GM12891 (cell line): ENCODE results near the gene ZBTB16.

ENCODE experiments used
- POLR2A ChIP-seq: IDR thresholded peaks from 2 replicates; pipeline ENCODE4 v1.6.1; 2011; ENCODE audit warnings: low read depth, low read length, control low read depth
- POLR2AphosphoS5 ChIP-seq: IDR thresholded peaks from 2 replicates; pipeline ENCODE4 v1.6.1; 2011; ENCODE audit warnings: low read depth, low read length, control low read depth
- SPI1 ChIP-seq: IDR thresholded peaks from 2 replicates; pipeline ENCODE4 v1.6.1; 2011; ENCODE audit warnings: low read depth, low read length, control low read depth
- TAF1 ChIP-seq: IDR thresholded peaks from 2 replicates; pipeline ENCODE4 v1.6.1; 2011; ENCODE audit warnings: low read depth, low read length, control low read depth

GRCh38 chr11:114116800-114117199 is 57.3 kb downstream of the ZBTB16 start:
- TF ChIP-seq SPI1 (no peak), POLR2A (no peak), TAF1 (no peak), POLR2AphosphoS5 (no peak)
